ENCODE data around the gene ASTN2. TPM values are rescaled to one million over a fixed set of nuclear protein-coding genes. Genes with fewer than 3 reads are reported as not detected.

The ASTN2 gene
- total and polyA plus RNA-seq, 9 donors = 1.8 to 6.4 (median 3.2) TPM

DNA sequence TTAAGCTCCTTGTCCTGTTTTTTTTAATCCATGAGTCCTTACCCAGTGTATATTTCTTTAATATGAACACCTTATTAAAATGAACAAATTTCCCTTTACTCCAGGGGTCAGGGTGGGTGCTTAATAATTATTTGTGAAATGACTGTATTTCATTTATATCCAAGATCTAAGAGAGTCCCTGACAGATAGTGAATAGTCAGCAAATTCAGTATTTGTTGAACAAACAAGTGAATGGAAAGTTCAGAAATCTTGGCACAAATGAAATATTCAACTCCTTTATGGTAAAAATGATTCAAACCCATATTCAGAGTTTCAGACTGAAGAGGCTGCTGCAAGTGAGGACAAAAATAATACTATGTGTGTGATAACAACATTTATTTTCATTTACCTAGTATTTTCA, 59.9 kb downstream of the ASTN2 start:
- H3K27ac ChIP-seq = no peak overlapping the region
- intact Hi-C loops (cut with DNase I) = loop anchor here in 1 of 4 donors (10.0 kb wide), 1 partner anchor 60 kb away; the partner anchor contains the start of gene ASTN2
- TF ChIP-seq POLR2A (IDR thresholded peaks at IDR 0.05) (no peak), EP300 (IDR thresholded peaks at IDR 0.05) (no peak)
- TF ChIP-seq, protein P1, sequence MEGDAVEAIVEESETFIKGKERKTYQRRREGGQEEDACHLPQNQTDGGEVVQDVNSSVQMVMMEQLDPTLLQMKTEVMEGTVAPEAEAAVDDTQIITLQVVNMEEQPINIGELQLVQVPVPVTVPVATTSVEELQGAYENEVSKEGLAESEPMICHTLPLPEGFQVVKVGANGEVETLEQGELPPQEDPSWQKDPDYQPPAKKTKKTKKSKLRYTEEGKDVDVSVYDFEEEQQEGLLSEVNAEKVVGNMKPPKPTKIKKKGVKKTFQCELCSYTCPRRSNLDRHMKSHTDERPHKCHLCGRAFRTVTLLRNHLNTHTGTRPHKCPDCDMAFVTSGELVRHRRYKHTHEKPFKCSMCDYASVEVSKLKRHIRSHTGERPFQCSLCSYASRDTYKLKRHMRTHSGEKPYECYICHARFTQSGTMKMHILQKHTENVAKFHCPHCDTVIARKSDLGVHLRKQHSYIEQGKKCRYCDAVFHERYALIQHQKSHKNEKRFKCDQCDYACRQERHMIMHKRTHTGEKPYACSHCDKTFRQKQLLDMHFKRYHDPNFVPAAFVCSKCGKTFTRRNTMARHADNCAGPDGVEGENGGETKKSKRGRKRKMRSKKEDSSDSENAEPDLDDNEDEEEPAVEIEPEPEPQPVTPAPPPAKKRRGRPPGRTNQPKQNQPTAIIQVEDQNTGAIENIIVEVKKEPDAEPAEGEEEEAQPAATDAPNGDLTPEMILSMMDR (IDR thresholded peaks at IDR 0.05) = no peak

DNA sequence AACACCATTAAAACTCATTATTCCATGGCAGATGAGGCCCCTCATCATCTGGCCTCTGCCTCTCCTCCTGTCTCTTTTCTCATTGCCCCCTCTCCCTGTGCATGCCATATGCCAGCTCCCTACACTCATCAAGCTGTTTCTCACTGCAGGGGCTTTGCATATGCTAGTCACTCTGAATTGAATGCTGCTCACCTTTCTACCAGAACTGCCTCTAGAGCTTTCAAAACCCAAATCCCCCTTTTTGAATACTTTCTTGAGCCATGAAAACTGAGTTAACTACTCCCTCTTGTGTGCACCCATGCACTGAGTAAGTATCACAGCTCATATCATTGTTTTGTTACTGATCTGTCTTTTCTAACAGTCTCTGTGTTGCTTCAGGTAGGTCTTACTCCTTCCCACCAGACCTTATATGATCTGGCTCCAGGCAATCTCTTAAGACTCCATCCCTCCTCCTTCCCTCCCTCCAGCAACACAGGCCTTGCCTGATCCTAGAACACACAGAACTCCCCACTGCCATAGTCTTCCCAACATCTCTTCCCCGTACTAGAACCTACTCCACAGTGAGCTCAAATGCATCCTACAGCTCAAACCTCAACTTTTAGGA, 60.5 kb downstream of the ASTN2 start:
- no peak for DNase-seq
- Histone ChIP-seq H3K36me3 (no peaks in the 10 kb centered on the region), H3K27ac (no peak overlapping the region), H3K27me3 (no peaks in the 10 kb centered on the region), H3K9me3 (no peaks in the 10 kb centered on the region), H3K4me3 (no peak overlapping the region), H3K4me1 (ENCODE audit: insufficient read depth) (no peaks in the 10 kb centered on the region)
- 87 to 91% (median 89%) methylated on average over 1 of the region's 1 CpG for WGBS, 3 donors
- intact Hi-C loops (cut with DNase I) = loop anchor here in 1 of 4 donors (10.0 kb wide), 1 partner anchor 60 kb away; the partner anchor contains the start of gene ASTN2
- TF ChIP-seq EP300 (IDR thresholded peaks at IDR 0.05) (no peak), POLR2A (IDR thresholded peaks at IDR 0.05) (no peak)
- TF ChIP-seq, protein P1 (IDR thresholded peaks at IDR 0.05) = no peak

More for the DNA sequence above, 59.9 kb downstream of the ASTN2 start:
- Histone ChIP-seq H3K27me3 (no peaks in the 10 kb centered on the region), H3K4me3 (no peak overlapping the region), H3K9me3 (no peaks in the 10 kb centered on the region), H3K36me3 (no peaks in the 10 kb centered on the region), H3K4me1 (ENCODE audit: insufficient read depth) (no peaks in the 10 kb centered on the region)
- DNase-seq = no peak

DNA sequence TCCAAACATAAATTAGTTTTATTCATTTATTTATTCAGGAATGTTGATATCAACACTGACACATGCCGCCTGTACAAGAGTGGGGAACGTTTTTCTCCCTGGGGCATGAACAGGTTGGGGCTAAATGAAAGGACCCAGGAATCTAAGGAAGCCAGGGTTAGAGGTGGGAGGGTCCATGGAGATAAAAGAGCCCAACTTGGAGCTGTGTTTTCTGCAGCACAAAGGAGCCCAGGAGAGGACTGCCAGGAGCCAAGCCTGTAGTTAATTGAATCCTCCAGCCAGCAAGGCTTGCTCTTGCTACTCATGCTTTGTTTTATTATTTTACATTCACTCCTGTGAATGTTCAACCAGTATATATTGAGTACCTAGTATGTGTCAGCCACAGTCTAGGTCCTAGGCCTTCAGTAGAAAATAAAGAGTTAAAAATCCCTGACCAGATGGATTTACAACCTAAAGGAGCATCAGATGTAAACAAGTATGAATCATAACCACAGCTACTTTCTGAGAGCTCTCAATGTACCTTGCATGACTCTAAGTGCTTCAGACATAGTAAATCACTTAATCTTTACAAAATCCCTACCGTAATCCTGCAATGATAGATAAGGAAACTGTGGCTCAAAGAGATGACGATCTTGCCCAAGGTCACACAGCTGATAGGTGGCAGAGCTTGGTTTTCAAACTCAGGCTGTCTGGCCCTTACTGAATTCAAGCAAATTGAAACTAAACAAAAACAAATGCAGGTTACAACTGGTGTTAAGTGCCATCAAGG, 69.8 kb downstream of the ASTN2 start:
- no peaks in the 10 kb centered on the region for H3K9me3 ChIP-seq
- TF ChIP-seq POLR2A (IDR thresholded peaks at IDR 0.05) (no peak), EP300 (IDR thresholded peaks at IDR 0.05) (no peak)
- TF ChIP-seq, protein P1 (IDR thresholded peaks at IDR 0.05) = no peak
- WGBS, 3 donors = 25 to 34% (median 27%) methylated on average over 4 of the region's 4 CpGs
- no peak overlapping the region for H3K4me3 ChIP-seq
- no peaks in the 10 kb centered on the region for H3K4me1 ChIP-seq (ENCODE audit: insufficient read depth)
- no peaks in the 10 kb centered on the region for H3K27me3 ChIP-seq
- no peak overlapping the region for H3K27ac ChIP-seq
- no peaks in the 10 kb centered on the region for H3K36me3 ChIP-seq
- intact Hi-C loops (cut with DNase I) = no loop called here
- DNase-seq = no peak

DNA sequence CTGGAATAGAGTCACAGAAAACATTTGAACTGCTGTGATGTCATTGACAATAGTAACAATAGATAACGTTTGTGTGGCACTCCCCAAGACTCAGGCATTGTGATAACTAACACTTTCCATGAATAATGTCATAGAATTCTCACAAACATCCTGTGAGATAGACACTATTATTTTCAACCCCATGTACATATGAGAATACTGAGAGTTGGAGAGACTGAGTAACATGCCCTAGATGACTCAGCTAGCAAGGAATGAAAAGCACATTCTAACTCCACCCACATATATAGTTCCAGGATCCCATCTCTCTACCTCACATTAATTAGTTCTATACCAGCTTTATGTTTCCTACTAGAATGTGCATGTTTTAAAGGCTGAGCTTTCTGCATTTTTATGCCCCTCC, 71.4 kb downstream of the ASTN2 start:
- Histone ChIP-seq H3K4me3 (no peak overlapping the region), H3K36me3 (no peaks in the 10 kb centered on the region), H3K4me1 (ENCODE audit: insufficient read depth) (no peaks in the 10 kb centered on the region), H3K9me3 (no peaks in the 10 kb centered on the region), H3K27ac (no peak overlapping the region), H3K27me3 (no peaks in the 10 kb centered on the region)
- DNase-seq = no peak
- TF ChIP-seq, protein P1 (IDR thresholded peaks at IDR 0.05) = no peak
- TF ChIP-seq POLR2A (IDR thresholded peaks at IDR 0.05) (no peak), EP300 (IDR thresholded peaks at IDR 0.05) (no peak)
- 35 to 47% (median 45%) methylated on average over 1 of the region's 1 CpG for WGBS, 3 donors
- intact Hi-C loops (cut with DNase I) = loop anchor here in 1 of 4 donors (2.0 kb wide), 1 partner anchor 61 kb away; no protein-coding TSS in a partner anchor
